Measurements from ENCODE around the gene MSRB2.

The MSRB2 gene

DNA sequence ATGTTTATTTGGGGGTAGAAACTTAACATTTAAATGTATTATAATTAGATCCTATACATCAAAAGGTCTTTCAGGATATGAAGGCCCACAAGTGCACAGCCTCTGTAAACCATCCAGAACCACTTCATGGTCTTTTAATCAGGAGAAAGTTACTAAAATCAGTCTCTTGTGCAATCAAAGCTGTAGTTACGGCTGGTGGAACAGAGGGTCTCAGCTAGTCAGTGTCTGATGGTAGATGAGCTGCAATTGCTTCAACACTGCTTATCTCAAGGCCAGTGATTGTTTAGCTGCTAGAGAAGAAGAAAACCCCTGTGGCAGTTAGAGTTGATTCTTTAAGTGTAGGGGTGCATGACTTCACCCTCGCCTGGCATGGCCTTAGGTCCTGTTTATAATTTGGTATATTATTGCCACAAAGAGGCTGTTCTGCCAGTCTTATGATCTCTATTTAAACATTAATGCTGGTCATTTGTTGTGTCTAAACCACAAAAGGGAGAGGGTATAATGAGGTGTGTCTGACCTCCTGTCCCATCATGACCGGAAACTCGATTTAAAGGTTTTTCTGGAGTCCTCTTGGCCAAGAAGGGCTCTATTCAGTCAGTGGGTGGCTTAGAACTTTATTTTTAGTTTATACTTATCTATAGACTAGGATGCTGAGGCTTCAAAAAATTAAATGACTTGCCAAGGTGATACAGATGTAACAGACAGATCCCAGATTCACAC lies 21.3 kb downstream of the MSRB2 start:
- no peaks in the 10 kb centered on the region for H3K9me3 Mint-ChIP-seq

DNA sequence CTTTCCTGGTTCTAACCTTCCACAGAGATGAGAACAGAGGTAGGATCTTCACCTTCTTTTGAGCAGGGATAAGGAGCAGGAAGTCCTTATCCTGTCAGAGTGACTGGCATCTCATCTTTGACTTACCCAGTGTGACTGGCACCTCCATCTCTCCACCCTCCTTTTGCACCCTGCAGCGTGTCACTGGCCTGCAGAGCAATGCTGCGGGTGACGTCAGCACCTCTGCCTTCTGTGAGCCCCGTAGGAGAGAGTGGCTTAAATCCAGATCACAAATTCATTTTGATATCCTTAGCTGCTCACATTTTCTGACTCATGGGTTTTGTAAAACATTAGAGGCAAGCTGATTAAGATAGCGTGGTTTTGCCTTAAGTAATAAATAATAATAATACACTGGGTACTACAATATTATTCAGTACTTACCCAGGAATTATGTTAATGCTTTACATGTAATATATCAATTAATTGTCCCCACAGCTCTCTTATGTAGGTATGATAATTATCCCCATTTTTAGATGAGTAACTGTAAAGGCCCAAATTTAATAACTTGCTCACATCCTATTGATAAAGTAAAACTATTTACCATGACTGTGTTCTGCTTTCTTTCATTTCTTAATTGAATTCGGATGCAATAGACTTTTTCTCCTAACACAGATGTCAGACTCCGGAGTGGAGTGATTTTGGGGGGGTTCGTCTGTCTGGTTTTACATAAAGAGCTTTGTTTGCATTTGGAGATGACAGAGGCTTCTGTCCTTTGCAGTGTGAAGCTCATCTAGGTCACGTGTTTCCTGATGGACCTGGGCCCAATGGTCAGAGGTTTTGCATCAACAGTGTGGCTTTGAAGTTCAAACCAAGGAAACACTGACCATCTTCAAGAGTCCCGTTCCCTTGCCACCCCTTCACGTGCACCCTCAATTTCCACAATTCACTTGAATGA lies 24.9 kb downstream of the MSRB2 start:
- Mint-ChIP-seq H3K4me3 (no peak overlapping the region), H3K36me3 (ENCODE audit: low read depth) (peaks cover 28% of the 10 kb centered on the region), H3K9me3 (peaks cover 7% of the 10 kb centered on the region), H3K27ac (no peak overlapping the region), H3K27me3 (no peaks in the 10 kb centered on the region), H3K4me1 (ENCODE audit: low read depth) (no peaks in the 10 kb centered on the region)
- no peak for DNase-seq

More for the DNA sequence above, 21.3 kb downstream of the MSRB2 start:
- no peak overlapping the region for H3K4me3 Mint-ChIP-seq
- H3K4me1 Mint-ChIP-seq (ENCODE audit: low read depth): no peaks in the 10 kb centered on the region
- no peak overlapping the region for H3K27ac Mint-ChIP-seq
- peaks cover 52% of the 10 kb centered on the region for H3K36me3 Mint-ChIP-seq (ENCODE audit: low read depth)
- no peaks in the 10 kb centered on the region for H3K27me3 Mint-ChIP-seq
- DNase-seq: no peak

- peaks cover 7% of the 10 kb centered on the region for H3K9me3 Mint-ChIP-seq
- H3K4me3 Mint-ChIP-seq: no peak overlapping the region
- H3K27me3 Mint-ChIP-seq: no peaks in the 10 kb centered on the region
- H3K4me1 Mint-ChIP-seq (ENCODE audit: low read depth): no peaks in the 10 kb centered on the region
- H3K36me3 Mint-ChIP-seq (ENCODE audit: low read depth): peaks cover 29% of the 10 kb centered on the region
- no peak overlapping the region for H3K27ac Mint-ChIP-seq
- DNase-seq: no peak
Measured at GRCh38 chr10:23121135-23121534, 25.8 kb downstream of the MSRB2 start.

DNA sequence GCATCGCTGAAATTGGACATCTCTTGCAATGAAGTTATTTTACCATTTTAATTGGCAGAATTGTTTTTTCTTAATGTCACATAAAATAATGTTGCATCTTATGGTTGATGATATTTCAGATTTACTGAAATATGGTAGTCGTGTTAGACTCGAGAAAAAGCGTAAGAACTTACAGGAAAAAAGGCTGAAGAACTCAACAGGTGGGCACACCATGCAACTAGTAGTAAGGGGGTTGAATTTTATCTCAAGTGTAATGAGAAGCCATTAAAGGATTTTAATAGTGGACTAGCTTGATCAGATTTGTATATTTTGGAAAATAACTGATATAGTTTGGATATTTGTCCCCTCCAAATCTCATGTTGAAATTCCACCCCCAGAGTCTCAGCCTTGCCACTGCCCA lies 41.1 kb downstream of the MSRB2 start:
- no peak overlapping the region for H3K4me3 Mint-ChIP-seq
- H3K27ac Mint-ChIP-seq: no peak overlapping the region
- no peaks in the 10 kb centered on the region for H3K36me3 Mint-ChIP-seq (ENCODE audit: low read depth)
- peaks cover 2% of the 10 kb centered on the region for H3K27me3 Mint-ChIP-seq
- no peaks in the 10 kb centered on the region for H3K4me1 Mint-ChIP-seq (ENCODE audit: low read depth)
- H3K9me3 Mint-ChIP-seq: peaks cover 6% of the 10 kb centered on the region
- no peak for DNase-seq

DNA sequence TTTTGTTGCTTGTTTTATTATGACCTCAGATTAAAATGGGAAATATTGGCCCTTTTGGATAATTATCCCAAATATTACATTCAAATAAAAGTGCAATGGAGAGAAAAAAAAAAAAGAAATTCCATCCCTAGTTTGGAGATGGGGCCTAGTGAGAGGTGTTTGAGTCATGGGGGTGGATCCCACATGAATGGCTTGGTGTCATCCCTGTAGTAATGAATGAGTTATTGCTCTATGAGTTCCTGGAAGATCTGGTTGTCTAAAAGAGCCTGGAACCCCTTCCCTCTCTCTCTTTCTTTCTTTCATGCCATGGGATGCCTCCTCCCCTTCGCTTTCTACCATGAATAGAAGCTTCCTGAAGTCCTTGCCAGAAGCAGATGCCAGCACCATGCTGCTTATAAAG lies 44.3 kb downstream of the MSRB2 start:
- H3K4me3 Mint-ChIP-seq: no peak overlapping the region
- peaks cover 4% of the 10 kb centered on the region for H3K9me3 Mint-ChIP-seq
- H3K4me1 Mint-ChIP-seq (ENCODE audit: low read depth): no peaks in the 10 kb centered on the region
- H3K27me3 Mint-ChIP-seq: no peaks in the 10 kb centered on the region
- no peak for DNase-seq
- no peak overlapping the region for H3K27ac Mint-ChIP-seq
- H3K36me3 Mint-ChIP-seq (ENCODE audit: low read depth): no peaks in the 10 kb centered on the region

DNA sequence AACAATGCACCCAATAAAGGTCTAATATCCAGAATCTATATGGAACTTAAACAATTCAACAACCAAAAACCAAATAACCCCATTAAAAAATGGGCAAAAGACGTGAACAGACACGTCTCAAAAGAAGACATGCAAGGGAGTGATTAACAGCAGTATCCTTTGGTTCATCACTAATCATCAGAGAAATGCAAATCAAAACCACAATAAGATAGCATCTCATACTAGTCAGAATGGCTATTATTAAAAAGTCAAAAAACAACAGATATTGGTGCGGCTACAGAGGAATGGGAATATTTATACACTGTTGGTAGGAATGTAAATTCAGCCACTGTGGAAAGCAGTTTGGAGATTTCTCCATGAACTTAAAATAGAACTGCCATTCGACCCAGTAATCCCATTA lies 46.6 kb downstream of the MSRB2 start:
- no peak overlapping the region for H3K4me3 Mint-ChIP-seq
- H3K36me3 Mint-ChIP-seq (ENCODE audit: low read depth): no peaks in the 10 kb centered on the region
- no peak for DNase-seq
- no peak overlapping the region for H3K27ac Mint-ChIP-seq
- no peaks in the 10 kb centered on the region for H3K4me1 Mint-ChIP-seq (ENCODE audit: low read depth)
- H3K9me3 Mint-ChIP-seq: no peaks in the 10 kb centered on the region
- H3K27me3 Mint-ChIP-seq: peaks cover 5% of the 10 kb centered on the region

GRCh38 chr10:23146258-23146657 lies 50.9 kb downstream of the MSRB2 start:
- Mint-ChIP-seq H3K27ac (no peak overlapping the region), H3K9me3 (no peaks in the 10 kb centered on the region), H3K27me3 (peaks cover 22% of the 10 kb centered on the region), H3K4me1 (ENCODE audit: low read depth) (no peaks in the 10 kb centered on the region), H3K4me3 (no peak overlapping the region), H3K36me3 (ENCODE audit: low read depth) (no peaks in the 10 kb centered on the region)
- DNase-seq: no peak

DNA sequence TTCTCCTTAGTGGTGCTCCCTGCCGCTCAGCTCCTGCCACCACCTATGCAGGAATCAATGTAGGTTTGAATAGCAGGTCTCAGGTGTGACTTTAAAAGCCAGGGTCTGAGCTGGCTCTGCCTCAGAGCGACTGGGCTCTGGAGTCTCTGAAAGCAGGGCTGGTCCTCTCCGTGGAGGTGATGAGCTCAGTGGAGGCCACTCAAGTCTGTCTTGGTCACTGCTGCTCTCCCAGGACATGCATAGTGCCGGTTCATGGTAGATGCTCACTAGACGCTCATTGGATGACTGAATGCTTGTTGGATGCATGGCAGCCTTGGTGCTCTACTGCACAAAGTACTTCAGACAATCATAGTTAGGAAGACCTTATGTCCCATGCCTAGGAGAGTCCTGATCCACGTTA lies 51.7 kb downstream of the MSRB2 start:
- no peaks in the 10 kb centered on the region for H3K9me3 Mint-ChIP-seq
- no peaks in the 10 kb centered on the region for H3K4me1 Mint-ChIP-seq (ENCODE audit: low read depth)
- H3K27me3 Mint-ChIP-seq: peaks cover 25% of the 10 kb centered on the region
- no peak overlapping the region for H3K4me3 Mint-ChIP-seq
- H3K36me3 Mint-ChIP-seq (ENCODE audit: low read depth): no peaks in the 10 kb centered on the region
- DNase-seq: no peak
- no peak overlapping the region for H3K27ac Mint-ChIP-seq

- Mint-ChIP-seq H3K9me3 (no peaks in the 10 kb centered on the region), H3K27me3 (peaks cover 25% of the 10 kb centered on the region), H3K36me3 (ENCODE audit: low read depth) (no peaks in the 10 kb centered on the region), H3K27ac (no peak overlapping the region), H3K4me1 (ENCODE audit: low read depth) (no peaks in the 10 kb centered on the region), H3K4me3 (no peak overlapping the region)
- no peak for DNase-seq
Measured at GRCh38 chr10:23148214-23148613, 52.8 kb downstream of the MSRB2 start.

- H3K27me3 Mint-ChIP-seq: peaks cover 29% of the 10 kb centered on the region
Measured at GRCh38 chr10:23150091-23150490, 54.7 kb downstream of the MSRB2 start.

GRCh38 chr10:23150610-23151009 lies 55.2 kb downstream of the MSRB2 start:
- no peaks in the 10 kb centered on the region for H3K4me1 Mint-ChIP-seq (ENCODE audit: low read depth)
- no peak overlapping the region for H3K4me3 Mint-ChIP-seq
- H3K27me3 Mint-ChIP-seq: peaks cover 33% of the 10 kb centered on the region
- DNase-seq: no peak
- no peaks in the 10 kb centered on the region for H3K9me3 Mint-ChIP-seq
- H3K27ac Mint-ChIP-seq: no peak overlapping the region
- H3K36me3 Mint-ChIP-seq (ENCODE audit: low read depth): no peaks in the 10 kb centered on the region

More at GRCh38 chr10:23150091-23150490, 54.7 kb downstream of the MSRB2 start:
- Mint-ChIP-seq H3K36me3 (ENCODE audit: low read depth) (no peaks in the 10 kb centered on the region), H3K4me3 (no peak overlapping the region), H3K9me3 (no peaks in the 10 kb centered on the region), H3K27ac (no peak overlapping the region), H3K4me1 (ENCODE audit: low read depth) (no peaks in the 10 kb centered on the region)
- no peak for DNase-seq

DNA sequence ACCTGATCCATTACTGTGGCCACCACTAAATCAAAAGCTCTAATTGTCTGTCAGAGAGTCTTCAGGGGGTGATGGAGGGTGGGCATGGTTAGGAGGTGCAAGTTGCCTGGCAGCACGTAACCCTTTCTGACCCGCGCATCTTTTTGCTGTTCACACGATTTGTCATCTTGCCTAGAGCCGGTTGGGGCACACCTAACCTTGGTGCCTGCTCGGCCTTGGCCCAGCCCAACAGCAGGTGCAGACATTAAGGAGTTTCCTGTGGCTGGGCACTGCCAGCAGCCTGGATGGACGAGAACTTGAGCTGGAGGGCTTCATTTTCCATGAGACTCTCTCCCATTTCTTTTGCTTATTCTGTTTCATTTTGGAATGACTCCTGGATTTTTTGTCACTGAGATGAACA lies 55.7 kb downstream of the MSRB2 start:
- H3K27ac Mint-ChIP-seq: no peak overlapping the region
- no peaks in the 10 kb centered on the region for H3K36me3 Mint-ChIP-seq (ENCODE audit: low read depth)
- no peak for DNase-seq
- H3K27me3 Mint-ChIP-seq: peaks cover 37% of the 10 kb centered on the region
- no peaks in the 10 kb centered on the region for H3K4me1 Mint-ChIP-seq (ENCODE audit: low read depth)
- no peak overlapping the region for H3K4me3 Mint-ChIP-seq
- H3K9me3 Mint-ChIP-seq: no peaks in the 10 kb centered on the region

DNA sequence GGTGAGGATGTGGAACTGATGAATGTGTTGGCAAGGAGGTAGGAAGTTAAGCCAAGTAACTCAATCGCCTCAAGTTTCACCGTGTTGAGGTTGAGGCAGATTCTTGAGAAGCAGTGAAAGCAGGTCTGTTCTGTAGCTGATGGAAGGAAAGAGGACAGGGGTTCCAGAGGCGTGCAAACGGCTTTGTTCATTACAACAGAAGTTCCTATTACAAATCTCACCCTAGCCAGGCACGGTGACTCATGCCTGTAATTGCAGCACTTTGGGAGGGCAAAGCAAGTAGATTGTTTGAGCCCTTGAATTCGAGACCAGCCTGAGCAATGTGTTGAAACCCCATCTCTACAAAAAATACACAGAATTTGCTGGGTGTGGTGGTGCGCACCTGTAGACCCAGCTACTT lies 59.8 kb downstream of the MSRB2 start:
- H3K4me1 Mint-ChIP-seq (ENCODE audit: low read depth): peaks cover 5% of the 10 kb centered on the region
- DNase-seq: no peak
- no peak overlapping the region for H3K27ac Mint-ChIP-seq
- H3K9me3 Mint-ChIP-seq: no peaks in the 10 kb centered on the region
- H3K27me3 Mint-ChIP-seq: peaks cover 59% of the 10 kb centered on the region
- no peak overlapping the region for H3K4me3 Mint-ChIP-seq
- H3K36me3 Mint-ChIP-seq (ENCODE audit: low read depth): no peaks in the 10 kb centered on the region

- no peak for DNase-seq
- Mint-ChIP-seq H3K27ac (no peak overlapping the region), H3K36me3 (ENCODE audit: low read depth) (no peaks in the 10 kb centered on the region), H3K4me1 (ENCODE audit: low read depth) (peaks cover 5% of the 10 kb centered on the region), H3K9me3 (no peaks in the 10 kb centered on the region), H3K4me3 (no peak overlapping the region), H3K27me3 (peaks cover 57% of the 10 kb centered on the region)
Measured at GRCh38 chr10:23156447-23157150, 61.2 kb downstream of the MSRB2 start.
